HEK293 (cell line): ENCODE data around the gene RNF32.
"Not testable (repeated sequence)": the region's sequence is repeated elsewhere in the genome, so short reads cannot be mapped to it uniquely, and the experiment has no call there.

ENCODE experiments used
- CTCF ChIA-PET: fragments of 350-600 bp; formaldehyde crosslinking; extraction: SDS; loops from one replicate; lab custom pipeline; 2021; ENCODE audit warnings: antibody characterized with exemption; lab: Yijun Ruan, JAX
- POLR2A ChIA-PET: fragments of 300-600 bp; formaldehyde crosslinking; extraction: SDS; loops from one replicate; lab custom pipeline; 2020; ENCODE audit warnings: antibody characterized with exemption, inconsistent platforms; lab: Yijun Ruan, JAX
- H3K27ac ChIP-seq: fragments of 200-500 bp; sonication (Bioruptor generic); 2 replicates; pipeline ENCODE4 v1.5.1; 2014; ENCODE audit warnings: low read depth, low read length, control low read depth, inconsistent platforms; ENCODE audit errors: extremely low read depth
- H3K36me3 ChIP-seq, 2 experiments: fragments of 200-500 bp in 1 of 2; sonication (Bioruptor generic) in 1 of 2; 1 replicate in 1 of 2; 2 replicates in 1 of 2; pipeline ENCODE4 v1.5.1; 2014 to 2017; ENCODE audit warnings: inconsistent platforms in 2 of 2, low read length in 2 of 2; ENCODE audit not compliant: control insufficient read depth in 2 of 2, insufficient read depth in 1 of 2
- H3K4me1 ChIP-seq: fragments of 200-500 bp; sonication (Bioruptor generic); 2 replicates; pipeline ENCODE4 v1.5.1; 2014; ENCODE audit warnings: mild to moderate bottlenecking, low read length, inconsistent platforms; ENCODE audit not compliant: control insufficient read depth, insufficient read depth
- H3K4me3 ChIP-seq: 2 replicates; pipeline ENCODE4 v1.5.1; 2011; ENCODE audit warnings: low read depth, mild to moderate bottlenecking, control low read depth, low read length, moderate library complexity
- H3K9me3 ChIP-seq: fragments of 200-500 bp; sonication (Bioruptor generic); 2 replicates; pipeline ENCODE4 v1.5.1; 2014; ENCODE audit warnings: low read depth, low read length, inconsistent platforms; ENCODE audit not compliant: control insufficient read depth, insufficient read depth
- PRDM1 ChIP-seq: fragments of 450-650 bp; formaldehyde crosslinking; IDR thresholded peaks from 2 replicates; pipeline ENCODE4; 2016; ENCODE audit warnings: missing biosample characterization, missing genetic modification characterization
- REPIN1 ChIP-seq: fragments of 450-650 bp; formaldehyde crosslinking; IDR thresholded peaks from 2 replicates; pipeline ENCODE4 v1.5.1; 2017; ENCODE audit warnings: missing biosample characterization, missing genetic modification characterization, low read depth
- ZBTB1 ChIP-seq: fragments of 450-650 bp; formaldehyde crosslinking; IDR thresholded peaks from 2 replicates; pipeline ENCODE4 v1.5.1; 2016; ENCODE audit warnings: missing biosample characterization, missing genetic modification characterization
- ZBTB7A ChIP-seq: fragments of 450-650 bp; formaldehyde crosslinking; IDR thresholded peaks from 2 replicates; pipeline ENCODE4 v1.5.1; 2016; ENCODE audit warnings: low read depth, missing biosample characterization, missing genetic modification characterization
- ZFP3 ChIP-seq: fragments of 450-650 bp; formaldehyde crosslinking; IDR thresholded peaks from 2 replicates; pipeline ENCODE4 v1.5.1; 2016; ENCODE audit warnings: low read depth, missing biosample characterization, missing genetic modification characterization
- ZFP41 ChIP-seq: fragments of 450-650 bp; formaldehyde crosslinking; IDR thresholded peaks from 2 replicates; pipeline ENCODE4 v1.5.1; 2016; ENCODE audit warnings: missing biosample characterization, missing genetic modification characterization, borderline replicate concordance
- ZNF146 ChIP-seq: fragments of 450-650 bp; formaldehyde crosslinking; IDR thresholded peaks from 2 replicates; pipeline ENCODE4 v1.5.1; 2016; ENCODE audit warnings: missing biosample characterization, missing genetic modification characterization
- ZNF211 ChIP-seq: fragments of 450-650 bp; formaldehyde crosslinking; IDR thresholded peaks from 2 replicates; pipeline ENCODE4 v1.5.1; 2016; ENCODE audit warnings: low read depth, missing biosample characterization, missing genetic modification characterization
- ZNF274 ChIP-seq, 2 experiments: fragments of 200-500 bp in 1 of 2; fragments of 450-650 bp in 1 of 2; sonication (Bioruptor generic) in 1 of 2; formaldehyde crosslinking in 1 of 2; IDR thresholded peaks; 2 replicates each; pipeline versions ENCODE4 v1.5.1 to v1.6.1; 2014 to 2016; ENCODE audit warnings: borderline replicate concordance in 1 of 2, inconsistent platforms in 1 of 2, low read length in 1 of 2, missing biosample characterization in 1 of 2, missing genetic modification characterization in 1 of 2
- ZNF335 ChIP-seq: fragments of 450-650 bp; formaldehyde crosslinking; conservative IDR thresholded peaks from 2 replicates; pipeline ENCODE4 v1.5.1; 2016; ENCODE audit warnings: missing biosample characterization, missing genetic modification characterization
- ZNF610 ChIP-seq: fragments of 450-650 bp; formaldehyde crosslinking; IDR thresholded peaks from 2 replicates; pipeline ENCODE4 v1.5.1; 2016; ENCODE audit warnings: missing biosample characterization, missing genetic modification characterization, borderline replicate concordance
- ZNF624 ChIP-seq: fragments of 450-650 bp; formaldehyde crosslinking; IDR thresholded peaks from 2 replicates; pipeline ENCODE4 v1.5.1; 2017; ENCODE audit warnings: missing biosample characterization, missing genetic modification characterization
- ZNF837 ChIP-seq: fragments of 450-650 bp; formaldehyde crosslinking; IDR thresholded peaks from 2 replicates; pipeline ENCODE4 v1.5.1; 2016; ENCODE audit warnings: missing biosample characterization, missing genetic modification characterization

RNF32 gene

DNA sequence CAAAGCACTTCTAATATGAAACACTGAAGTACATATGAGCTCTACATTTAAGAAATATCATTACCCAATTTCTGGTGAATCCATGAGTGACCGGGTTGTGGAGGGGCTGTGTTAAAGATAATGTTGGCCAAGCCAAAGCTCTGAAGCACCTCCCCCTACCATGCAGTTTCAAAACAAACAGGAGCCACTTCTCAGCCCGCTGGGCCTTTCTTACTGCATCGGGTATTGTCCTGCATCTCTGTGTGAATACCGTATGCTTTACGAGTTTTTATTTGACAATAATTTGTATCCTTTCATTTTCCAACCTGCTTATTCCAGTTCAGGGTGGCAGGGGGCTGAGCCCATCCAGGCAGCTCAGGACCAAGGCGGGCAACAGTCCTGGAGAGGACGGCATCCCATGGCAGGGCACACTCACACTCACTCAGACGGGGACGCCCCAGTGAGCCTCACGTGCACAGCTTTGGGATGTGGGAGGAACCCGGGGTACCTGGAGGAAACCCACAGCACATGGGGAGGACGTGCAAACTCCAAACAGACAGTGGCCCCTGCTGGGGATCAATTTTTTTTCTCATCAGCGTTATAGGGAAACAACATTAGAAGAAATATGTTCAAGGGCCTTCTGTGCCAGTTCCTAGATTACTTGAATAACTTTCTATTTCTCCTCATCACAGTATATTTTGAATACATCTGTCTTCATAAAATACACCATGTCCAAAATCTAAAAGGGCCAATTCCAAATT is 1.9 kb downstream of the RNF32 start:
- Histone ChIP-seq H3K9me3 (no peaks in the 10 kb centered on the region), H3K4me3 (no peak overlapping the region), H3K36me3 (no peaks in the 10 kb centered on the region), H3K27ac (no peak overlapping the region), H3K4me1 (no peaks in the 10 kb centered on the region)
- TF ChIP-seq ZBTB7A (tag by site-specific recombination), result no peak
- no peak for TF ChIP-seq ZNF335 (tag by site-specific recombination)
- POLR2A ChIA-PET, result no interaction called here
- CTCF ChIA-PET, result no interaction called here

DNA sequence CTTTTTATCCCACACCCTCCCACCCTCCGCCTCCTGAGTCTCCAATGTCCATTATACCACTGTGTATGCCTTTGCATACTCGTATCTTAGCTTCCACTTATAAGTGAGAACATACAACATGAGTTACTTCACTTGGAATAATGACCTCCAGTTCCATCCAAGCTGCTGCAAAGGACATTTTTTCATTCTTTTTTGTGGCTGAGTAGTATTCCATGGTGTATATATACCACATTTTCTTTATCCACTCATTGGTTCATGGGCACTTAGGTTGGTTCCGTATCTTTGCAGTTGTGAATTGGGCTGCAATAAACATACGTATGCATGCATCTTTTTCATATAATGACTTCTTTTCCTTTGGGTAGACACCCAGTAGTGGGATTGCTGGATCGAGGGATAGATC is 6.8 kb downstream of the RNF32 start:
- H3K36me3 ChIP-seq, H3K4me3 ChIP-seq, H3K9me3 ChIP-seq, CTCF ChIA-PET, POLR2A ChIA-PET: not testable (repeated sequence)
- TF ChIP-seq ZNF146 (tag by site-specific recombination), result peak; percentile 57; the same call in 1 of the 2 replicates
- TF ChIP-seq, all 188 proteins: peak for 1; not testable (repeated sequence) for 187
- H3K27ac ChIP-seq, H3K4me1 ChIP-seq: not testable (repeated sequence)

DNA sequence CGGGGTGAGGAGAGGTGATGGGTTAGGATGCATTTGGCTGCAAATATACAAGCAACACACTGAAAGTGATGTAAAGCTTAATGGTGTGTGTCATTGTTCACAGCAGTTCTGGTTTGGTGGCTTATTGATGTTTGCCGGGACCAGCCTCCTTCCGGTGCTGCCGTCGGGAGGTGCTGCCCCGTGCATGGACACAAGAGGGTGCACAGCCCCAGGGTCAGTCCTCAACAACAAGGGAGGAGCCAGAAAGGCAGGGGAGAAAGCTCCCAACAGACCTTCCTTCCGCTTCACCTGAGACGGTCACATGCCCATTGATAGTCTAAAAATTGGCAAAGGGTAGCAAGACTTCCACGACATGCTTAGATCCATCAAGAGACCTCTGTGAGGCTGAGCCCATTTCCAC is 9.5 kb downstream of the RNF32 start:
- no peaks in the 10 kb centered on the region for H3K4me1 ChIP-seq
- H3K27ac ChIP-seq, result no peak overlapping the region
- ChIA-PET POLR2A (interaction anchor here (1.2 kb wide), 1 partner anchor 9 kb away, joined by 3 read pairs; the partner anchor contains the start of gene RNF32), CTCF (interaction anchor here (0.8 kb wide), 1 partner anchor 1704 kb away, joined by 3 read pairs; no protein-coding TSS in a partner anchor)
- no peaks in the 10 kb centered on the region for H3K9me3 ChIP-seq
- TF ChIP-seq ZBTB7A (tag by site-specific recombination) (no peak), ZNF610 (tag by site-specific recombination) (no peak), ZNF837 (no peak), ZNF624 (no peak), ZFP3 (tag by site-specific recombination) (no peak), ZBTB1 (tag by site-specific recombination) (no peak), PRDM1 (no peak), ZNF211 (tag by site-specific recombination) (no peak), ZFP41 (tag by site-specific recombination) (no peak)
- H3K4me3 ChIP-seq, result no peak overlapping the region
- H3K36me3 ChIP-seq, result peaks cover 0 to 10% of the 10 kb centered on the region in 2 experiments; a peak in 1 of 3 replicates

GRCh38 chr7:156651474-156651873 is 10.9 kb downstream of the RNF32 start:
- POLR2A ChIA-PET, result no interaction called here
- TF ChIP-seq ZNF274 (IDR thresholded peaks at IDR 0.05; ENCODE audit: low read length) (no peak), ZNF274 (tag by site-specific recombination; IDR thresholded peaks at IDR 0.05; ENCODE audit: borderline replicate concordance) (no peak), REPIN1 (tag by site-specific recombination) (no peak)
- Histone ChIP-seq H3K27ac (no peak overlapping the region), H3K4me1 (no peaks in the 10 kb centered on the region), H3K36me3 (peaks cover 0 to 10% of the 10 kb centered on the region in 2 experiments; a peak in 1 of 3 replicates), H3K9me3 (no peaks in the 10 kb centered on the region), H3K4me3 (no peak overlapping the region)
- CTCF ChIA-PET, result interaction anchor here (0.9 kb wide), 1 partner anchor 18 kb away, joined by 4 read pairs; no protein-coding TSS in a partner anchor
